NCI-H146 treated with DMSO at 0.1 percent for 48 hours (cell line): Measurements from ENCODE around the gene IRX1.

Source experiments
- DNase-seq: peaks from one replicate; lab custom pipeline; 2025; ENCODE audit not compliant: unreplicated experiment; lab: John Stamatoyannopoulos, UW

IRX1 gene

DNA sequence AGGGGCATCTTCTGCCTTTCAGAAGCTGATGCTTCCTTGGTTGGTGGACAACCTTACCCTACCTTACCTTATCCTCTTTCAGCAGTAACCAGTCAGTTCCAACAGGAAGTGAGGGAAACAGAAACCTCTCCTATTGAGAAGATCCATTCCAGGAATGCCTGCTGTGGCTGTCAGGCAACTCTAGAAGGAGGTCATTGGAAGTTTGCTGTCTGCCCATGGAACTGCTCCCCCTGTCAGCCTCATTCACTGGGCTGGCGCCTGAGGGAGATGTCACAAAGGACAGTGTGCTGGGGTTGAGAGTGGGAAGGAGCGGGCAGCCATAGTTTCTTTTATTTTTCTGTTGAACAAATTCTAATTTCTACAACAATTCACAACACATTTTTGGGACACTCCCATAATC, 54.7 kb downstream of the IRX1 start:
- no peak for DNase-seq

DNA sequence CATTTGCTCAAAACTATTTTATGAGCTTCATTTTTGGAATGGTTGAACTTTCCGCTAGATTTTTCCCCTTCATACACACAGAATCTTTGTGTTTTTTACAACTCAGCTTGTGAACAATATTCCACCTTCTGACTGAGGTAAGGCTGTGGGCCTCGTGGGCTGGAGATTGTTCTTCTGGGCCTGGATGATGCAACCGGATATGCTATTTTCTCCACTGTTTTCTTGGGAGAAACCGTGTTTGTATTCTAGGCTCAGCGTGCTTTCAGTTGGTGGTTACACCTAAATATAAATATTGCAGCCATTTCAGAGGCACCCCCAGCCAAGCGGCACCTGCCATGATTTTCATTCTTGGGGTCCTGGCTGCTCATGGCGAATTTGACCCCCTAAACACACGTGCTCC, 55.2 kb downstream of the IRX1 start:
- no peak for DNase-seq
